GM10847 (cell line): ENCODE measurements around the gene ADAMTS16.

Experiments
- POLR2A ChIP-seq: IDR thresholded peaks from 2 replicates; pipeline ENCODE4 v1.6.1; 2011; ENCODE audit not compliant: insufficient read length; ENCODE audit errors: extremely low read depth

The ADAMTS16 gene

GRCh38 chr5:5231576-5231975, 91.4 kb downstream of the ADAMTS16 start:
- no peak for TF ChIP-seq POLR2A

GRCh38 chr5:5234912-5235311, 94.8 kb downstream of the ADAMTS16 start:
- TF ChIP-seq POLR2A: no peak

- TF ChIP-seq POLR2A: no peak
These were observed 95.6 kb downstream of the ADAMTS16 start for GRCh38 chr5:5235685-5236084.

GRCh38 chr5:5239191-5239590, 99.1 kb downstream of the ADAMTS16 start:
- TF ChIP-seq POLR2A: no peak

GRCh38 chr5:5240234-5240633, 100.1 kb downstream of the ADAMTS16 start:
- no peak for TF ChIP-seq POLR2A

GRCh38 chr5:5242056-5242455, 101.9 kb downstream of the ADAMTS16 start:
- TF ChIP-seq POLR2A: no peak

- no peak for TF ChIP-seq POLR2A
These were observed 106.6 kb downstream of the ADAMTS16 start for GRCh38 chr5:5246736-5247135.

- no peak for TF ChIP-seq POLR2A
These were observed 110.6 kb downstream of the ADAMTS16 start for GRCh38 chr5:5250758-5251157.

- no peak for TF ChIP-seq POLR2A
These were observed 112.0 kb downstream of the ADAMTS16 start for GRCh38 chr5:5252106-5252505.

GRCh38 chr5:5257353-5257752, 117.2 kb downstream of the ADAMTS16 start:
- TF ChIP-seq POLR2A: no peak

- no peak for TF ChIP-seq POLR2A
These were observed 118.4 kb downstream of the ADAMTS16 start for GRCh38 chr5:5258564-5258963.

GRCh38 chr5:5264727-5265126, 124.6 kb downstream of the ADAMTS16 start:
- no peak for TF ChIP-seq POLR2A

GRCh38 chr5:5266297-5266696, 126.2 kb downstream of the ADAMTS16 start:
- TF ChIP-seq POLR2A: no peak

GRCh38 chr5:5270161-5270560, 130.0 kb downstream of the ADAMTS16 start:
- TF ChIP-seq POLR2A: no peak

GRCh38 chr5:5270958-5271785, 131.0 kb downstream of the ADAMTS16 start:
- no peak for TF ChIP-seq POLR2A

GRCh38 chr5:5271786-5272321, 131.7 kb downstream of the ADAMTS16 start:
- TF ChIP-seq POLR2A: no peak

GRCh38 chr5:5273398-5273797, 133.3 kb downstream of the ADAMTS16 start:
- no peak for TF ChIP-seq POLR2A
